Adrenal gland (tissue), 19 donors: ENCODE data around the gene SLC2A2. TPM values are rescaled to one million over a fixed set of nuclear protein-coding genes. Genes with fewer than 3 reads are reported as not detected.

Experiments used
- DNase-seq, 7 donors: peaks; one replicate each; pipeline ENCODE4 v3.0.0-alpha.2; 2019 to 2020
- H3K27ac ChIP-seq, 5 donors: fragments of 200-600 bp; sonication (generic) in 4 of 5; 1 replicate in 3 of 5; 2 replicates in 2 of 5; pipeline versions ENCODE4 v1.5.1 to v1.8.0; 2016 to 2020; ENCODE audit warnings: mild to moderate bottlenecking in 1 of 5
- H3K27me3 ChIP-seq: fragments of 200-600 bp; 2 replicates; pipeline ENCODE4 v1.8.0; 2021
- H3K36me3 ChIP-seq, 2 donors: fragments of 200-600 bp; replicated peaks in 1 of 2; 1 replicate in 1 of 2; 2 replicates in 1 of 2; pipeline versions ENCODE4 v1.5.1 to v1.8.0; 2018 to 2022
- H3K4me1 ChIP-seq, 2 donors: fragments of 200-600 bp; replicated peaks in 1 of 2; 1 replicate in 1 of 2; 2 replicates in 1 of 2; pipeline versions ENCODE4 v1.5.1 to v1.8.0; 2018 to 2021
- H3K4me3 ChIP-seq, 4 donors: fragments of 200-600 bp; sonication (generic) in 3 of 4; one replicate each; pipeline ENCODE4 v1.5.1; 2016 to 2018
- H3K9me3 ChIP-seq, 3 donors: fragments of 200-600 bp; sonication (generic) in 1 of 3; replicated peaks in 1 of 3; 1 replicate in 2 of 3; 2 replicates in 1 of 3; pipeline versions ENCODE4 v1.5.1 to v1.8.0; 2016 to 2021
- CTCF ChIP-seq, 6 experiments: fragments of 450-650 bp in 4 of 6; fragments of 200-600 bp in 2 of 6; sonication (generic) in 1 of 6; IDR thresholded peaks; 1 replicate in 5 of 6; 2 replicates in 1 of 6; pipeline versions ENCODE4 v1.5.1 to v1.8.0; 2016 to 2021; ENCODE audit warnings: antibody characterized with exemption in 6 of 6, mild to moderate bottlenecking in 2 of 6, moderate library complexity in 1 of 6
- POLR2A ChIP-seq, 2 donors: fragments of 450-650 bp; IDR thresholded peaks; one replicate each; pipeline ENCODE4 v1.6.1; 2017; ENCODE audit warnings: antibody characterized with exemption in 2 of 2, mild to moderate bottlenecking in 2 of 2, moderate library complexity in 1 of 2
- WGBS, 4 donors: extraction: QIAGEN DNeasy Blood & Tissue Kit in 2 of 4; methylation state at CpG; one replicate each; pipeline versions ENCODE4 v1.1.5 to v1.1.7; 2013 to 2017; 5-methylcytosine and 5-hydroxymethylcytosine counted together
- intact Hi-C, 2 donors: fragments of 100-400 bp; cut with DNase I; formaldehyde crosslinking; loops; one replicate each; pipeline versions ENCODE4 v1.14.1 to v1.15.0; 2022 to 2023
- long read RNA-seq, 10 donors: library from polyadenylated mRNA in 3 of 10; unstranded in 2 of 10; stranded (forward) in 1 of 10; transcript quantifications; one replicate each; pipeline ENCODE4 v2.0.0 and lab custom pipeline, GENCODE V29; 2021 to 2026
- polyA plus RNA-seq, 3 donors: library from polyadenylated mRNA; stranded (reverse); fragments of 200-250 nt in 2 of 3; fragments of 350-450 nt in 1 of 3; fragmentation: Illumina TruSeq in 1 of 3; extraction: RNeasy Lipid Tissue Mini Kit (QIAGEN cat#74804) in 1 of 3; gene quantifications; one replicate each; pipeline ENCODE4 v1.2.3, GENCODE V29; 2013 to 2014
- total RNA-seq, 9 donors: library from RNA; depleted of rRNA in 4 of 9; stranded (reverse); fragments of >200 nt in 4 of 9; fragments of 120-200 nt in 1 of 9; fragmentation: NEBNext Ultra II Directional in 1 of 9; extraction: Animal tissue kit (Norgen Biotek cat#: 25700) in 1 of 9; gene quantifications; one replicate each; pipeline versions ENCODE4 v1.1.0 to v1.2.4, GENCODE V29; 2013 to 2023
- donor health status: healthy with polysubstance abuse.
- donor health status: Bipolar disorder and iron deficiency.
- donor health status: DM: yes; HTN: yes; CAD: no.
- donor health status: DM: no; HTN: no; CAD: no.
- donor health status: DM: no; HTN: no; CAD: no.
- donor health status: DM: yes; HTN: yes; CAD: no.

Gene SLC2A2
- total RNA-seq: under 1 TPM in 1 of 9 donors, not detected in 8; 0.22 TPM
- polyA plus RNA-seq: not detected
- long read RNA-seq, donor 1: 0 reads
- long read RNA-seq, donor 2: 0 reads
- long read RNA-seq, donor 3: 0 reads
- long read RNA-seq, donor 4: 0 reads
- long read RNA-seq, donor 5: 0 reads
- long read RNA-seq, donor 6: 0 reads
- long read RNA-seq, donor 7: 0 reads
- long read RNA-seq, donor 8, partial matches to known transcripts: 0 of 1 reads
- long read RNA-seq, donor 8, other reads (novel, unspliced or antisense): 0 of 1 reads
- long read RNA-seq, donor 9: 0 reads
- long read RNA-seq, donor 10: 0 reads

GRCh38 chr3:171026597-171027293 lies at the start of gene SLC2A2:
Gene SLC2A2, minus strand, starts transcription at chr3:171026720. Its CDS starts 50 bp downstream, at chr3:171026670.
- TF ChIP-seq CTCF (IDR thresholded peaks at IDR 0.05): no peak
- TF ChIP-seq POLR2A (IDR thresholded peaks at IDR 0.05): no peak
- Histone ChIP-seq H3K4me1 (no peaks in the 10 kb centered on the region), H3K9me3 (no peaks in the 10 kb centered on the region), H3K27me3 (no peaks in the 10 kb centered on the region), H3K36me3 (no peaks in the 10 kb centered on the region), H3K4me3 (no peak within 1 kb of the TSS), H3K27ac (no peak within 1 kb of the TSS)
- intact Hi-C loops: no loop called here
- WGBS, 4 donors: 84 to 96% (median 94%) methylated on average over 4 of the region's 4 CpGs
- DNase-seq: no peak

GRCh38 chr3:171072432-171072831 lies 45.9 kb upstream of the SLC2A2 start:
- TF ChIP-seq POLR2A (IDR thresholded peaks at IDR 0.05) (no peak), CTCF (IDR thresholded peaks at IDR 0.05) (no peak)
- Histone ChIP-seq H3K36me3 (no peaks in the 10 kb centered on the region), H3K27ac (no peak overlapping the region), H3K9me3 (no peaks in the 10 kb centered on the region), H3K4me1 (no peaks in the 10 kb centered on the region), H3K27me3 (no peaks in the 10 kb centered on the region), H3K4me3 (no peak overlapping the region)
- DNase-seq: no peak
- intact Hi-C loops: no loop called here

- Histone ChIP-seq H3K27me3 (no peaks in the 10 kb centered on the region), H3K4me3 (no peak overlapping the region), H3K36me3 (no peaks in the 10 kb centered on the region), H3K27ac (no peak overlapping the region), H3K4me1 (no peaks in the 10 kb centered on the region), H3K9me3 (no peaks in the 10 kb centered on the region)
- DNase-seq: no peak
- WGBS, 4 donors: 83 to 88% (median 86%) methylated on average over 3 of the region's 3 CpGs
- no peak for TF ChIP-seq POLR2A (IDR thresholded peaks at IDR 0.05)
- TF ChIP-seq CTCF (IDR thresholded peaks at IDR 0.05): no peak
- intact Hi-C loops: no loop called here
Measured at GRCh38 chr3:171068658-171069057, 42.1 kb upstream of the SLC2A2 start.

GRCh38 chr3:171066206-171066605 lies 39.7 kb upstream of the SLC2A2 start:
- no peak for DNase-seq
- H3K4me3 ChIP-seq: no peak overlapping the region
- 82 to 91% (median 87%) methylated on average over 6 of the region's 6 CpGs for WGBS, 4 donors
- H3K4me1 ChIP-seq: no peaks in the 10 kb centered on the region
- no peaks in the 10 kb centered on the region for H3K36me3 ChIP-seq
- no peaks in the 10 kb centered on the region for H3K9me3 ChIP-seq
- no peaks in the 10 kb centered on the region for H3K27me3 ChIP-seq
- intact Hi-C loops: no loop called here
- TF ChIP-seq CTCF (IDR thresholded peaks at IDR 0.05) (no peak), POLR2A (IDR thresholded peaks at IDR 0.05) (no peak)
- H3K27ac ChIP-seq: no peak overlapping the region
